Activated naive CD8-positive, alpha-beta T cell (primary cell): ENCODE measurements around the gene RTBDN.
A peak's percentile ranks its signal among the peaks of the same experiment; 100 is the strongest.

Experiments used
- H3K27ac Mint-ChIP-seq: one replicate; pipeline ENCODE4 v1.8.0; 2021; ENCODE audit warnings: mixed read lengths
- H3K27me3 Mint-ChIP-seq: one replicate; pipeline ENCODE4 v1.8.0; 2021; ENCODE audit warnings: mixed read lengths
- H3K36me3 Mint-ChIP-seq: one replicate; pipeline ENCODE4 v1.8.0; 2021; ENCODE audit warnings: mixed read lengths
- H3K4me1 Mint-ChIP-seq: one replicate; pipeline ENCODE4 v1.8.0; 2021; ENCODE audit warnings: low read depth, mixed read lengths
- H3K4me3 Mint-ChIP-seq: one replicate; pipeline ENCODE4 v1.8.0; 2021; ENCODE audit warnings: mild to moderate bottlenecking, mixed read lengths
- H3K9me3 Mint-ChIP-seq: one replicate; pipeline ENCODE4 v1.8.0; 2021; ENCODE audit warnings: low read depth, mixed read lengths

Gene RTBDN

DNA sequence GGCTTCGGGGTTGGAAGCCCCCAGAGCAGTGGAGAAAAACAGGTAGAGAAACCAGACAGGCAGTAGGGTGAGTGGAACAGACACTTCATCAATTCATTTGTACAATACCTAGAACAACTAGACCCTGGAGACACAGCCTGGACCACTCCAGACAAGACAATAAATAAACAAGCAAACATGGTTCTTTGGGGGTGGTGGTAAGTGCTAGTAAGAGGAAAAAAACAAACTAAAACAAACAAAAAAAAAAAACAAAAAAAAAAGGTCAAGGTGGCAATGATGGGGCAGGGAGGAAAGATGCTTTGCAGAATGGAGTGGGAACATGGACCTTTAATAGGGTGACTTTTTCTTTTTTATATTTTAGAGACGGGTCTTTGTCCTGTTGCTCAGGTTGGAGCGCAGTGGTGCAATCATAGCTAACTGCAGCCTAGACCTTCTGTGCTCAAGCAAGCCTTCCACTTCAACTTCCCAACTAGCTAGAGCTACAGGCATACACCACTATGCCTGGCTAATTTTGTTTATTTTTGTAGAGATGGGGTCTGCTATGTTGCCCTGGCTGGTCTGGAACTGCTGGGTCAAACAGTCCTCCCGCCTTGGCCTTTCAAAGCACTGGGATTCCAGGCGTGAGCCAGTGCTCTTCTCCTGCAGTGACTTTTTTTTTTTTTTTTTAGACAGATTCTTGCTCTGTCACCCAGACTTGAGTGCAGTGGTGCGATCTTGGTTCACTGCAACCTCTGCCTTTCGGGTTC lies 40.0 kb downstream of the RTBDN start:
- Mint-ChIP-seq H3K27me3 (no peaks in the 10 kb centered on the region), H3K4me1 (peaks cover 34% of the 10 kb centered on the region), H3K4me3 (peak overlapping the region; percentile 86), H3K9me3 (no peaks in the 10 kb centered on the region), H3K36me3 (no peaks in the 10 kb centered on the region), H3K27ac (peak overlapping the region; percentile 93)

GRCh38 chr19:12793290-12794195 lies 40.8 kb downstream of the RTBDN start:
- H3K36me3 Mint-ChIP-seq: no peaks in the 10 kb centered on the region
- H3K27me3 Mint-ChIP-seq: no peaks in the 10 kb centered on the region
- peaks cover 41% of the 10 kb centered on the region for H3K4me1 Mint-ChIP-seq
- H3K27ac Mint-ChIP-seq: peak overlapping the region; percentile 97
- no peaks in the 10 kb centered on the region for H3K9me3 Mint-ChIP-seq
- peak overlapping the region; percentile 95 for H3K4me3 Mint-ChIP-seq

DNA sequence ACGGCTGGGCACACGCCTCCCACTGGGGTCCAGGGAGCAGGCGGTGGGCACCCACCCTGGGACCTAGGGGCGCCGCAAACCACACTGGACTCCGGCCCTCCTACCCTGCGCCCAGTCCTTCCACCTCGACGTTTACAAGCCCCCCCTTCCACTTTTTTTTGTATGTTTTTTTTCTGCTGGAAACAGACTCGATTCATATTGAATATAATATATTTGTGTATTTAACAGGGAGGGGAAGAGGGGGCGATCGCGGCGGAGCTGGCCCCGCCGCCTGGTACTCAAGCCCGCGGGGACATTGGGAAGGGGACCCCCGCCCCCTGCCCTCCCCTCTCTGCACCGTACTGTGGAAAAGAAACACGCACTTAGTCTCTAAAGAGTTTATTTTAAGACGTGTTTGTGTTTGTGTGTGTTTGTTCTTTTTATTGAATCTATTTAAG lies 41.5 kb downstream of the RTBDN start:
- Mint-ChIP-seq H3K27ac (peak overlapping the region; percentile 97), H3K4me3 (peak overlapping the region; percentile 95), H3K4me1 (peaks cover 41% of the 10 kb centered on the region), H3K36me3 (no peaks in the 10 kb centered on the region), H3K9me3 (no peaks in the 10 kb centered on the region), H3K27me3 (no peaks in the 10 kb centered on the region)

DNA sequence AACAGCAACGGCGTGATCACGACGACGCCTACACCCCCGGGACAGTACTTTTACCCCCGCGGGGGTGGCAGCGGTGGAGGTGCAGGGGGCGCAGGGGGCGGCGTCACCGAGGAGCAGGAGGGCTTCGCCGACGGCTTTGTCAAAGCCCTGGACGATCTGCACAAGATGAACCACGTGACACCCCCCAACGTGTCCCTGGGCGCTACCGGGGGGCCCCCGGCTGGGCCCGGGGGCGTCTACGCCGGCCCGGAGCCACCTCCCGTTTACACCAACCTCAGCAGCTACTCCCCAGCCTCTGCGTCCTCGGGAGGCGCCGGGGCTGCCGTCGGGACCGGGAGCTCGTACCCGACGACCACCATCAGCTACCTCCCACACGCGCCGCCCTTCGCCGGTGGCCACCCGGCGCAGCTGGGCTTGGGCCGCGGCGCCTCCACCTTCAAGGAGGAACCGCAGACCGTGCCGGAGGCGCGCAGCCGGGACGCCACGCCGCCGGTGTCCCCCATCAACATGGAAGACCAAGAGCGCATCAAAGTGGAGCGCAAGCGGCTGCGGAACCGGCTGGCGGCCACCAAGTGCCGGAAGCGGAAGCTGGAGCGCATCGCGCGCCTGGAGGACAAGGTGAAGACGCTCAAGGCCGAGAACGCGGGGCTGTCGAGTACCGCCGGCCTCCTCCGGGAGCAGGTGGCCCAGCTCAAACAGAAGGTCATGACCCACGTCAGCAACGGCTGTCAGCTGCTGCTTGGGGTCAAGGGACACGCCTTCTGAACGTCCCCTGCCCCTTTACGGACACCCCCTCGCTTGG lies 42.1 kb downstream of the RTBDN start:
- Mint-ChIP-seq H3K9me3 (no peaks in the 10 kb centered on the region), H3K27ac (peak overlapping the region; percentile 97), H3K4me3 (peak overlapping the region; percentile 95), H3K36me3 (no peaks in the 10 kb centered on the region), H3K4me1 (peaks cover 41% of the 10 kb centered on the region), H3K27me3 (no peaks in the 10 kb centered on the region)

- no peaks in the 10 kb centered on the region for H3K27me3 Mint-ChIP-seq
- H3K36me3 Mint-ChIP-seq: no peaks in the 10 kb centered on the region
- no peaks in the 10 kb centered on the region for H3K9me3 Mint-ChIP-seq
- H3K27ac Mint-ChIP-seq: peak within 1 kb of the TSS; percentile 97
- peaks cover 42% of the 10 kb centered on the region for H3K4me1 Mint-ChIP-seq
- H3K4me3 Mint-ChIP-seq: peak within 1 kb of the TSS; percentile 95
These were observed 42.9 kb downstream of the RTBDN start, which contains the start of gene JUNB for GRCh38 chr19:12791345-12792050. Gene JUNB, plus strand, starts transcription at chr19:12791486. Its CDS starts 286 bp downstream, at chr19:12791772.

DNA sequence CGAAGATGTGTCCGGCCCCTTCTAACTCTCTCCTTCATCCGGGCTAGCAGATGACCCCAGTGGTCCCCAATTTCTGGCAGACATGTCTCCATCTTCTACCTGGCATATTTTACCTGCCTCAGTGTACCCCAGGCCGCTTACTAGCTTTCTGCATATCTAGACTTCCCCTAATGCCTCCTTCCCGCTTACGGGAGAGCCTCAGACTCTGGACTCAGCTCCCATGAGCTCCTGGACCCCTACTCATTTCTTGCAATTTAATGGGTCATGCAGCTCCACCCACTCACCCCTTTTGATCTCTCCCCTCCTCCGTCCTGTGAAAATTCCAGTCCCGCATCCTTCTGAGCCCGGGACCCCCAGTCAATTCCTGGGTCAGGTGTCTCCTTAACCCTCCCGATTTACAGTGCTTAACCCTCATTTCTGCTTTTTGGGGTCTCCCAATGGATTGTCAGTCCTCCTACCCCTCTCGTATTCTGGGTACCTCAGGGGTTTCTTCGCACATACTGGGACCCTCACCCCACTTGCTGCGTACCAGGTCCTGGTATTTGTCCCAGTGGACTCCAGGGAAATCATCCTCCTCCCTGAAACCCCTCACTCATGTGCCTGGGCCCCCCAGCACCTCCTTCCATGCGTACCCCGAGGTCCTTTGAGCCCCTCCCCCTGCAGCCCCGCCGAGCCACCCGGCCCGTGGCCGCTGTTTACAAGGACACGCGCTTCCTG lies 43.6 kb downstream of the RTBDN start:
- Mint-ChIP-seq H3K4me3 (peak overlapping the region; percentile 89), H3K27me3 (no peaks in the 10 kb centered on the region), H3K36me3 (no peaks in the 10 kb centered on the region), H3K4me1 (peaks cover 35% of the 10 kb centered on the region), H3K9me3 (no peaks in the 10 kb centered on the region), H3K27ac (peak overlapping the region; percentile 90)

- H3K4me1 Mint-ChIP-seq: peaks cover 32% of the 10 kb centered on the region
- H3K27ac Mint-ChIP-seq: peak overlapping the region; percentile 90
- peak overlapping the region; percentile 89 for H3K4me3 Mint-ChIP-seq
- H3K36me3 Mint-ChIP-seq: no peaks in the 10 kb centered on the region
- no peaks in the 10 kb centered on the region for H3K27me3 Mint-ChIP-seq
- no peaks in the 10 kb centered on the region for H3K9me3 Mint-ChIP-seq
These were observed 44.3 kb downstream of the RTBDN start for GRCh38 chr19:12789904-12790619.

DNA sequence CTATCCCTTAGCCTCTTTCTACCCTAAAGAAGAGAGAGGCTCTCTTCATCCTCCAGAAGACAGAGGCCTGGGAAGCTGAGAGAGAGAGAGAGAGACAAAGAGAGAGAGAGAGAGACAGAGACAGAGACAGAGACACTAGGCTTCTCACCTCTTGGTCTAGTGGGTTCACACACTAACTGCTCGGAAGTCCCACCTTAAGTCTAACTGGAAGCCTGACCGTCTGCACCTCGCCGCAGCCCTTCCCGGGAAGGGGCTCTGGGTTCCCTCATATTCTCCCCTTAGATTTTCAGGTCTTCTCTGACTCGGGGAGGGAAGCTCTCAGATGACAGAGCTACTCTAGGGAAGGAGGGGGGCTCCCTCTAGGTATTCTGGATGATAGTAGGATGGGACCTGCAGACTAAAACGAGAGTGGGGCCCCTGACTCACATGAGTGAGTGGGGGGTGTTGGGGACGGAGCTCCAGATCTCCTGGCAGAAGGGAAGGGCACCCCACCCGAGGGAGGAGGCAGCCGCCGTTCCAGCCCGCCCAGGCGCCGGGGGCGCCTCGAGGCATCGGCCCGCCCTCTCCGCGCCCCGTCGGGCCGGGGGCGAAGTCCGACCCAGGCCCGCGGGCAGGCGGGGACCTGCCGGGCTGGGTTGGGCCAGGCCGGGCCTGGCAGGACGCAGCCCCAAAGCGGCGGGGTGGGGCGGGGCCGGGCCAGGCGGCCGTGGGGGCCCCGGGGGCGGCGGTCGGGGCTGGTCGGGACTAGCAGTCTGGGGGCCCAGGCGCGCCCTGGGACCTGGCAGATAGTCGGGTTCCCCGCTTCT lies 45.1 kb downstream of the RTBDN start:
- no peaks in the 10 kb centered on the region for H3K9me3 Mint-ChIP-seq
- H3K4me3 Mint-ChIP-seq: peak overlapping the region; percentile 83
- H3K27me3 Mint-ChIP-seq: no peaks in the 10 kb centered on the region
- H3K36me3 Mint-ChIP-seq: no peaks in the 10 kb centered on the region
- peaks cover 26% of the 10 kb centered on the region for H3K4me1 Mint-ChIP-seq
- peak overlapping the region; percentile 88 for H3K27ac Mint-ChIP-seq

GRCh38 chr19:12788682-12789097 lies 45.7 kb downstream of the RTBDN start:
- peak overlapping the region; percentile 83 for H3K4me3 Mint-ChIP-seq
- peak overlapping the region; percentile 88 for H3K27ac Mint-ChIP-seq
- peaks cover 22% of the 10 kb centered on the region for H3K4me1 Mint-ChIP-seq
- no peaks in the 10 kb centered on the region for H3K9me3 Mint-ChIP-seq
- H3K36me3 Mint-ChIP-seq: no peaks in the 10 kb centered on the region
- no peaks in the 10 kb centered on the region for H3K27me3 Mint-ChIP-seq

DNA sequence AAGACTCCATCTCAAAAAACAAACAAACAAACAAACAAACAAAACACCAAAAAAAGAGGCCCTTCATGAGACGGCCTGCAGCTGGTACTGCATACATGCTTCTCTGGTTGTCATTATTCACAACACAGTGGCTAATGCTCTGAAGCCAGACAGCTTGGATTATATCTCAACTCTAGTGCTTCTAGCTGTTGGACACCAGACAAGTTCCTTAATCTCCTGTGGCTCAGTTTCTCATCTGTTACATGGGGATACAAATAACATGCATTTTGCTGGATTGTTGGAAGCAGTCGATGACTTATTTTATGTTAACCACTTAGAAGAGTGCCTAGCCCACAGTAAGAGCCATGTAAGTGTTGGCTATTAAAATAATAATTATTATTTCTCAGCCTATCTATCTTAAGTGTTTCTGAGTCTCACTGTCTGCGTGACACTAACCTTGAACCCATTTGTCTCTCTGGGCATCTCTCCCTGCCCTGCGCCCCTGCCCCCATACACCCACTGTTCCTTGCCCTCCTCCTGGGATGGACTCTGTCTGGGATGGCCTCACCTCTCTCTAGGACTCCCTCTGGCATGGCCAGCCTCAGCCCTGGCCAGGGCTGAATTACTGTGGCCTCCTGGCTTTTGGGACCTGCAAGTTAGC lies 46.2 kb downstream of the RTBDN start:
- Mint-ChIP-seq H3K4me3 (no peak overlapping the region), H3K9me3 (no peaks in the 10 kb centered on the region), H3K36me3 (no peaks in the 10 kb centered on the region), H3K4me1 (peaks cover 28% of the 10 kb centered on the region), H3K27me3 (no peaks in the 10 kb centered on the region), H3K27ac (peak overlapping the region; percentile 28)

- H3K27ac Mint-ChIP-seq: no peak overlapping the region
- no peak overlapping the region for H3K4me3 Mint-ChIP-seq
- H3K27me3 Mint-ChIP-seq: no peaks in the 10 kb centered on the region
These were observed 46.9 kb downstream of the RTBDN start for GRCh38 chr19:12787458-12787857.

GRCh38 chr19:12786952-12787351 lies 47.4 kb downstream of the RTBDN start:
- H3K4me1 Mint-ChIP-seq: peaks cover 31% of the 10 kb centered on the region
- no peak overlapping the region for H3K27ac Mint-ChIP-seq
- H3K36me3 Mint-ChIP-seq: no peaks in the 10 kb centered on the region
- H3K4me3 Mint-ChIP-seq: no peak overlapping the region
- no peaks in the 10 kb centered on the region for H3K27me3 Mint-ChIP-seq
- no peaks in the 10 kb centered on the region for H3K9me3 Mint-ChIP-seq

More at GRCh38 chr19:12787458-12787857, 46.9 kb downstream of the RTBDN start:
- H3K9me3 Mint-ChIP-seq: no peaks in the 10 kb centered on the region
- peaks cover 28% of the 10 kb centered on the region for H3K4me1 Mint-ChIP-seq
- no peaks in the 10 kb centered on the region for H3K36me3 Mint-ChIP-seq
